PC-3 (cell line): ENCODE measurements around the gene TFAP2A. TPM values are rescaled to one million over a fixed set of nuclear protein-coding genes. Genes with fewer than 3 reads are reported as not detected.

Experiments used
- ATAC-seq: fragments of 200-7000 bp; cut with Tn5 transposase; 2 replicates; pipeline ENCODE4 v1.9.1; 2020; ENCODE audit warnings: mild to moderate bottlenecking, moderate library complexity
- BruUV-seq: library from RNA; stranded (reverse); fragments of 400-500 nt; replicated peaks from 2 replicates; lab custom pipeline; 2021; lab: Mats Ljungman, UMichigan
- CTCF ChIA-PET: fragments of 300-600 bp; sonication (Branson Sonifier 250); formaldehyde crosslinking; loops from one replicate; lab custom pipeline; 2022; ENCODE audit warnings: antibody characterized with exemption; lab: Charles Lee
- POLR2A ChIA-PET: fragments of 300-600 bp; sonication (Branson Sonifier 250); formaldehyde crosslinking; loops from one replicate; lab custom pipeline; 2022; ENCODE audit warnings: antibody characterized with exemption; ENCODE audit not compliant: unreplicated experiment; lab: Charles Lee
- DNase-seq: peaks from one replicate; pipeline ENCODE4 v3.0.0-alpha.2; 2015
- H2AFZ ChIP-seq: fragments of 300-600 bp; sonication (generic); 2 replicates; pipeline ENCODE4 v1.6.0; 2016; ENCODE audit warnings: antibody characterized with exemption, low read length
- H3F3A ChIP-seq: fragments of 300-600 bp; sonication (generic); one replicate; pipeline ENCODE4 v1.6.0; 2017; ENCODE audit warnings: antibody characterized with exemption, low read length, control low read depth, mild to moderate bottlenecking; ENCODE audit not compliant: unreplicated experiment
- H3K27ac ChIP-seq: fragments of 300-600 bp; sonication (generic); 2 replicates; pipeline ENCODE4 v1.5.1; 2016; ENCODE audit warnings: mild to moderate bottlenecking, low read length
- H3K27me3 ChIP-seq: fragments of 300-600 bp; sonication (generic); 2 replicates; pipeline ENCODE4 v1.6.1; 2016; ENCODE audit warnings: low read length, mixed read lengths
- H3K36me3 ChIP-seq: fragments of 300-600 bp; sonication (generic); 2 replicates; pipeline ENCODE4 v1.6.1; 2016; ENCODE audit warnings: low read depth, mixed run types, low read length, mixed read lengths
- H3K4me1 ChIP-seq: fragments of 300-600 bp; sonication (generic); 2 replicates; pipeline ENCODE4 v1.5.1; 2016; ENCODE audit warnings: low read length; ENCODE audit not compliant: insufficient read depth
- H3K4me2 ChIP-seq: fragments of 300-600 bp; sonication (generic); 2 replicates; pipeline ENCODE4 v1.6.0; 2016; ENCODE audit warnings: low read length
- H3K4me3 ChIP-seq: fragments of 300-600 bp; sonication (generic); 2 replicates; pipeline ENCODE4 v1.5.1; 2016; ENCODE audit warnings: mild to moderate bottlenecking, low read length, mixed read lengths
- H3K79me2 ChIP-seq: fragments of 300-600 bp; sonication (generic); 2 replicates; pipeline ENCODE4 v1.6.1; 2017; ENCODE audit warnings: low read length, mixed read lengths
- H3K9ac ChIP-seq: fragments of 300-600 bp; sonication (generic); 2 replicates; pipeline ENCODE4 v1.6.0; 2016; ENCODE audit warnings: mild to moderate bottlenecking, low read length
- H3K9me2 ChIP-seq: fragments of 300-600 bp; sonication (generic); replicated peaks from 2 replicates; pipeline ENCODE4 v1.6.1; 2016; ENCODE audit warnings: mixed run types, low read length, mixed read lengths
- H3K9me3 ChIP-seq: fragments of 300-600 bp; sonication (generic); 2 replicates; pipeline ENCODE4 v1.6.1; 2016; ENCODE audit warnings: low read length, mixed read lengths
- H4K20me1 ChIP-seq: fragments of 300-600 bp; sonication (generic); 2 replicates; pipeline ENCODE4 v1.6.1; 2016; ENCODE audit warnings: low read length, mixed read lengths
- EZH2 ChIP-seq: fragments of 300-600 bp; sonication (generic); IDR thresholded peaks from one replicate; pipeline ENCODE4 v1.6.1; 2017; ENCODE audit warnings: antibody characterized with exemption, mild to moderate bottlenecking, low read length; ENCODE audit not compliant: unreplicated experiment
- EZH2phosphoT487 ChIP-seq: fragments of 300-600 bp; sonication (generic); IDR thresholded peaks from 2 replicates; pipeline ENCODE4 v1.6.1; 2018; ENCODE audit warnings: mild to moderate bottlenecking, antibody characterized with exemption, low read length, borderline replicate concordance
- intact Hi-C: fragments of 100-400 bp; cut with micrococcal nuclease; formaldehyde crosslinking; loops from 2 replicates; pipeline ENCODE4 v1.9.0; 2023
- total RNA-seq: library from RNA; depleted of rRNA; stranded (reverse); fragments of >200 nt; gene quantifications from 2 replicates; pipeline ENCODE4 v1.2.3, GENCODE V29; 2014
- TF ChIP-seq, protein P1 (sequence below): fragments of 300-600 bp; sonication (generic); conservative IDR thresholded peaks from 2 replicates; pipeline ENCODE4 v1.5.1; 2017; ENCODE audit warnings: antibody characterized with exemption, low read depth, mild to moderate bottlenecking, low read length

TFAP2A gene
- total RNA-seq, 1 experiment from 2014 or later = 29.4 TPM

DNA sequence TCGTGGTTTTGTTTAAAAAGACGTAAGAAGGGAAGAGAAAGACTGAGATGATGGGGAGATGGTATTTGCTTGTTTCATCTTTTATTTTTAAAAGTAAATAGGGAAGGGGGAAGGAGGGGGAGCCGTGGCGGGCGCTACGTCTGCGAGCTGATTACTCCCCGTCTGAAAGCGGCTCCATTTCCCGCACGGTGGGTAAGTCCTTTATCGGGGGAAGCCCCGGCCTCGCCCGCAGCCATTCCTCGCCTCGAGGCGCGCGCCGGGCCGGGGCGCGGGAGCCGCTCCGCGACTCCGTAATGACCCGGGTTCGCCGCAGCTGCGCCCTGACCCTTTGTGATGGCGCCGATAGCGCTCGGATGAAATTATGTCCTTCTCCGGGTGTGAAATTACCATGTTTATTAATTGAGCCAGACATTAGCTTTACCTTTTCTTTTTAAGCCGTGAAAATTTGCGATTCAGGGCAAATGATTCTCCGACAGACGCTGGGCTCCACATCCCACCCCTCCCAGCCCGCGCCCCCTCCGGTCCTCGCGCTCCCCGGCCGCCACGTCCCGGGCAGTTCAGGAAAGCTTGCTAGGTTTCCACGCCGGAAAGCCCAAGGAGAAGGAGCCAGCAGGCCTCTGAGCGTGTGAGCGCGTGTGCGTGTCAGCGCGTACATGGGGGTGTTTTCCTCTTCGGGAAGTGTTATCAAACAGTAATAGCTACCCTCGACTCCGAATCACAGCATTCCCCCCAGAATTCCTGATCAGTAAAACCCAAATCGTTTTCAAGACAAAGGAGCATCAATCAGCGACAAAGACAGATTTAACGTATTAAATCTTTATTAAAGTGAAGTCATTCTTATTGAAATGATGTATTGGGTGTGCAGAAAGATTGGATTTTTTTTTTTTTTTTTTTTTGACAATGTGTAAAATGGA, 30.0 kb downstream of the TFAP2A start:
- H3K4me2 ChIP-seq = no peak overlapping the region
- no peak for ATAC-seq
- no peaks in the 10 kb centered on the region for H3F3A ChIP-seq
- no peaks in the 10 kb centered on the region for H4K20me1 ChIP-seq
- no peaks in the 10 kb centered on the region for H3K36me3 ChIP-seq
- POLR2A ChIA-PET = no interaction called here
- H3K27ac ChIP-seq = no peak overlapping the region
- no peaks in the 10 kb centered on the region for H3K9me2 ChIP-seq
- H3K4me3 ChIP-seq = no peak overlapping the region
- H3K9ac ChIP-seq = no peak overlapping the region
- intact Hi-C loops = no loop called here
- H3K9me3 ChIP-seq = no peaks in the 10 kb centered on the region
- CTCF ChIA-PET = no interaction called here
- TF ChIP-seq EZH2phosphoT487 (no peak), EZH2 (no peak)
- TF ChIP-seq, protein P1, sequence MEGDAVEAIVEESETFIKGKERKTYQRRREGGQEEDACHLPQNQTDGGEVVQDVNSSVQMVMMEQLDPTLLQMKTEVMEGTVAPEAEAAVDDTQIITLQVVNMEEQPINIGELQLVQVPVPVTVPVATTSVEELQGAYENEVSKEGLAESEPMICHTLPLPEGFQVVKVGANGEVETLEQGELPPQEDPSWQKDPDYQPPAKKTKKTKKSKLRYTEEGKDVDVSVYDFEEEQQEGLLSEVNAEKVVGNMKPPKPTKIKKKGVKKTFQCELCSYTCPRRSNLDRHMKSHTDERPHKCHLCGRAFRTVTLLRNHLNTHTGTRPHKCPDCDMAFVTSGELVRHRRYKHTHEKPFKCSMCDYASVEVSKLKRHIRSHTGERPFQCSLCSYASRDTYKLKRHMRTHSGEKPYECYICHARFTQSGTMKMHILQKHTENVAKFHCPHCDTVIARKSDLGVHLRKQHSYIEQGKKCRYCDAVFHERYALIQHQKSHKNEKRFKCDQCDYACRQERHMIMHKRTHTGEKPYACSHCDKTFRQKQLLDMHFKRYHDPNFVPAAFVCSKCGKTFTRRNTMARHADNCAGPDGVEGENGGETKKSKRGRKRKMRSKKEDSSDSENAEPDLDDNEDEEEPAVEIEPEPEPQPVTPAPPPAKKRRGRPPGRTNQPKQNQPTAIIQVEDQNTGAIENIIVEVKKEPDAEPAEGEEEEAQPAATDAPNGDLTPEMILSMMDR = no peak
- no peaks in the 10 kb centered on the region for H3K79me2 ChIP-seq
- no TSS peak for BruUV-seq
- no peak for DNase-seq
- H2AFZ ChIP-seq = no peak overlapping the region
- H3K27me3 ChIP-seq = no peaks in the 10 kb centered on the region
- H3K4me1 ChIP-seq = peaks cover 8% of the 10 kb centered on the region

DNA sequence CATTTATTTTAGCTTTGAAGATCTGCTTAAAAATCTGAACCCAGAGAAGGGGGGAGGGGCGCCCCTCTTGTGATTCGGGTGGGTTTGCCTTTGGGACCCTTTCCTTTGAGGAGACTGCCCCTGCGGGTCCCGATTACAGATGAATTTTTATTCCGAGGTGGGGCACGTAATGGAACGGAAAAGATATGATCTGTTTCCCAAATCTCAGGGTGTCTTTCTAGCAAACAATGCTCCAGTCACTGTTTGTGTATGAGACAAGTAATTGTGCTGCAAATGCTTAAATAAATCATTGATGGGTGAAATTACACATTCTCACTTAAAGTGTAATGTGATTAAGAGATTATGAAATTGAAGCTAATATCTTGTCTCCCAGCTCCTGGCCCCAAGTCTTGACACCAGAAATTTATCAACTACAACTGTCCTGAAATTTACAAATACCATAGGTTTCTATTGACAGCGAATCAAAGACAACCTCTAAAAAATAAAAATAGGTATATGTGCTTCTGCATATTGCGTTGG, 30.7 kb downstream of the TFAP2A start:
- ATAC-seq (no peak), DNase-seq (no peak)
- no peaks in the 10 kb centered on the region for H3F3A ChIP-seq
- H3K4me2 ChIP-seq = peak overlapping the region; percentile 78
- H3K4me3 ChIP-seq = peak overlapping the region; percentile 66
- peaks cover 8% of the 10 kb centered on the region for H3K4me1 ChIP-seq
- no peak overlapping the region for H3K27ac ChIP-seq
- H4K20me1 ChIP-seq = no peaks in the 10 kb centered on the region
- ChIA-PET POLR2A (no interaction called here), CTCF (no interaction called here)
- no peaks in the 10 kb centered on the region for H3K9me2 ChIP-seq
- peak overlapping the region; percentile 65 for H3K9ac ChIP-seq
- H3K27me3 ChIP-seq = no peaks in the 10 kb centered on the region
- H2AFZ ChIP-seq = peak overlapping the region; percentile 89
- no TSS peak for BruUV-seq
- TF ChIP-seq, protein P1 = no peak
- TF ChIP-seq EZH2phosphoT487 (no peak), EZH2 (no peak)
- H3K9me3 ChIP-seq = no peaks in the 10 kb centered on the region
- intact Hi-C loops = no loop called here
- no peaks in the 10 kb centered on the region for H3K79me2 ChIP-seq
- no peaks in the 10 kb centered on the region for H3K36me3 ChIP-seq
